Astrocyte of the cerebellum (primary cell): ENCODE measurements around the gene BAHCC1.

Experiments
- DNase-seq: peaks from one replicate; pipeline ENCODE4 v3.0.0-alpha.2; 2011; ENCODE audit warnings: low read depth
- H3K4me3 ChIP-seq: 2 replicates; pipeline ENCODE4 v1.5.1; 2011; ENCODE audit warnings: mild to moderate bottlenecking, low read depth, low read length, moderate library complexity
- CTCF ChIP-seq: IDR thresholded peaks from 2 replicates; pipeline ENCODE4 v1.5.1; 2012; ENCODE audit warnings: low read length, low read depth, moderate library complexity, mild to moderate bottlenecking; ENCODE audit errors: missing control alignments
- in situ Hi-C: cut with HindIII; loops from 2 replicates; pipeline ENCODE4 v1.10.0; 2017; ENCODE audit warnings: low sequenced_read_pairs

BAHCC1 gene

GRCh38 chr17:81387100-81388090 lies 7.9 kb upstream of the BAHCC1 start:
- peak overlapping the region; percentile 53 for H3K4me3 ChIP-seq
- in situ Hi-C loops = no loop called here
- no peak for TF ChIP-seq CTCF
- no peak for DNase-seq

GRCh38 chr17:81388091-81388611 lies 7.1 kb upstream of the BAHCC1 start:
- TF ChIP-seq CTCF = no peak
- in situ Hi-C loops = no loop called here
- DNase-seq = no peak

GRCh38 chr17:81388612-81389367 lies 6.5 kb upstream of the BAHCC1 start:
- no peak for DNase-seq
- H3K4me3 ChIP-seq = no peak overlapping the region
- TF ChIP-seq CTCF = no peak
- in situ Hi-C loops = no loop called here

More at GRCh38 chr17:81388091-81388611, 7.1 kb upstream of the BAHCC1 start:
- peak overlapping the region; percentile 53 for H3K4me3 ChIP-seq

GRCh38 chr17:81389585-81389984 lies 5.7 kb upstream of the BAHCC1 start:
- TF ChIP-seq CTCF = no peak
- H3K4me3 ChIP-seq = no peak overlapping the region
- in situ Hi-C loops = no loop called here
- no peak for DNase-seq

GRCh38 chr17:81390029-81390872 lies 5.0 kb upstream of the BAHCC1 start:
- no peak for DNase-seq
- no peak overlapping the region for H3K4me3 ChIP-seq
- TF ChIP-seq CTCF = no peak
- in situ Hi-C loops = loop anchor here (5.0 to 10.0 kb wide), 2 partner anchors 67 to 105 kb away; no protein-coding TSS in a partner anchor

- no peak overlapping the region for H3K4me3 ChIP-seq
- in situ Hi-C loops = loop anchor here (5.0 to 10.0 kb wide), 2 partner anchors 66 to 106 kb away; no protein-coding TSS in a partner anchor
- no peak for DNase-seq
- TF ChIP-seq CTCF = no peak
Measured at GRCh38 chr17:81390873-81391255, 4.4 kb upstream of the BAHCC1 start.
